Spleen (tissue), 11 donors: ENCODE measurements around the gene NEK3. TPM values are rescaled to one million over a fixed set of nuclear protein-coding genes. Genes with fewer than 3 reads are reported as not detected.
A peak's percentile ranks its signal among the peaks of the same experiment; 100 is the strongest.
"Not testable (repeated sequence)": the region's sequence is repeated elsewhere in the genome, so short reads cannot be mapped to it uniquely, and the experiment has no call there.

Source experiments
- DNase-seq: peaks from one replicate; pipeline ENCODE4 v3.0.0-alpha.2; 2020
- H3K27ac ChIP-seq, 8 donors: fragments of 200-600 bp; sonication (generic) in 7 of 8; 1 replicate in 4 of 8; 2 replicates in 4 of 8; pipeline versions ENCODE4 v1.5.0 to v1.8.0; 2016 to 2021; ENCODE audit warnings: inconsistent platforms in 4 of 8, mild to moderate bottlenecking in 4 of 8, moderate library complexity in 1 of 8
- H3K27me3 ChIP-seq, 7 donors: fragments of 200-600 bp; sonication (generic) in 6 of 7; replicated peaks in 1 of 7; 1 replicate in 4 of 7; 2 replicates in 3 of 7; pipeline versions ENCODE4 v1.5.0 to v1.8.0; 2016 to 2021; ENCODE audit warnings: inconsistent platforms in 3 of 7, mild to moderate bottlenecking in 1 of 7
- H3K36me3 ChIP-seq, 6 donors: fragments of 200-600 bp; sonication (generic) in 5 of 6; 1 replicate in 4 of 6; 2 replicates in 2 of 6; pipeline versions ENCODE4 v1.5.0 to v1.8.0; 2016 to 2021; ENCODE audit warnings: inconsistent platforms in 2 of 6
- H3K4me1 ChIP-seq, 6 donors: fragments of 200-600 bp; sonication (generic) in 5 of 6; 1 replicate in 3 of 6; 2 replicates in 3 of 6; pipeline versions ENCODE4 v1.5.0 to v1.8.0; 2016 to 2021; ENCODE audit warnings: inconsistent platforms in 3 of 6
- H3K4me3 ChIP-seq, 8 donors: fragments of 200-600 bp; sonication (generic) in 7 of 8; 1 replicate in 4 of 8; 2 replicates in 4 of 8; pipeline versions ENCODE4 v1.5.0 to v1.8.0; 2016 to 2021; ENCODE audit warnings: inconsistent platforms in 4 of 8, mild to moderate bottlenecking in 4 of 8, moderate library complexity in 2 of 8
- H3K9me3 ChIP-seq, 8 donors: fragments of 200-600 bp; sonication (generic) in 7 of 8; 1 replicate in 4 of 8; 2 replicates in 4 of 8; pipeline versions ENCODE4 v1.5.0 to v1.8.0; 2016 to 2021; ENCODE audit warnings: inconsistent platforms in 4 of 8
- POLR2A ChIP-seq, 3 donors: fragments of 450-650 bp; IDR thresholded peaks; one replicate each; pipeline ENCODE4 v1.5.1; 2017; ENCODE audit warnings: antibody characterized with exemption in 3 of 3, mild to moderate bottlenecking in 1 of 3
- POLR2AphosphoS5 ChIP-seq, 3 donors: sonication (generic); formaldehyde crosslinking; IDR thresholded peaks; one replicate each; pipeline ENCODE4 v1.5.1; 2017; ENCODE audit warnings: antibody characterized with exemption in 3 of 3
- WGBS, 5 donors: extraction: QIAGEN DNeasy Blood & Tissue Kit in 3 of 5; methylation state at CpG; one replicate each; pipeline versions ENCODE4 v1.1.5 to v1.1.7; 2013 to 2018; 5-methylcytosine and 5-hydroxymethylcytosine counted together
- intact Hi-C: fragments of 100-400 bp; cut with DNase I; formaldehyde crosslinking; loops from one replicate; pipeline ENCODE4 v1.15.0; 2023; ENCODE audit warnings: low total_unique reads
- polyA plus RNA-seq, 3 donors: library from polyadenylated mRNA; stranded (reverse); fragments of 200-250 nt; gene quantifications; one replicate each; pipeline ENCODE4 v1.2.1, GENCODE V29; 2013
- total RNA-seq, 7 donors: library from RNA; depleted of rRNA in 3 of 7; stranded (reverse); fragments of >200 nt in 3 of 7; fragmentation: NEBNext Ultra II Directional in 4 of 7; extraction: Animal tissue kit (Norgen Biotek cat#: 25700) in 4 of 7; gene quantifications; one replicate each; pipeline versions ENCODE4 v1.1.0 to v1.2.1, GENCODE V29; 2016 to 2021
- TF ChIP-seq, protein P1 (sequence below), 11 experiments: fragments of 200-600 bp in 7 of 11; fragments of 450-650 bp in 4 of 11; sonication (generic) in 4 of 11; IDR thresholded peaks in 8 of 11; conservative IDR thresholded peaks in 3 of 11; 1 replicate in 7 of 11; 2 replicates in 4 of 11; pipeline versions ENCODE4 v1.4.0 to v1.8.0; 2016 to 2021; ENCODE audit warnings: antibody characterized with exemption in 11 of 11, inconsistent platforms in 4 of 11, mild to moderate bottlenecking in 1 of 11
- donor health status: healthy with polysubstance abuse.
- donor health status: DM: no; HTN: no; CAD: no; lungs with moderate emphysema.
- donor health status: DM: no; HTN: no; CAD: no.
- donor health status: Bipolar disorder and iron deficiency.
- donor health status: healthy.
- donor health status: DM: no; HTN: no; CAD: no.
- donor health status: DM: yes; HTN: yes; CAD: no.

The NEK3 gene
- total and polyA plus RNA-seq, 10 donors: 6.7 to 41.4 (median 12.6) TPM

DNA sequence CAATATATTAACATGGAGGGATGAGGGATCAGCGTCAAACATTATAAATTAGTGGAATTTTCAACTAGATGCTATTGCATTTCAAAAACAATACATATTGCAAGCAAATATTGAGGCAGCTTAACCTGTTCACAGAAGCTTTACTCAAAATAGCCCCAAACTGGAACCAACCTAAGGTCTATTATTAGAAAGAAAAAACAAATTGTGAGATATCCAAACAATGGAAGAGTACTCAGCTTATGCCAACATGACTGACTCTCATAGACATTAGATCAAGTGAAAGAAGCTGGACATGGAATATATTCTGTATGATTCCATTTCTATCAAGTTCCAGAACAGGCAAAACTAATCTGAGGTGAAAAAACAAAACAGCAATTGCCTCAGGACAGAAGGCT lies 27.6 kb upstream of the NEK3 start:
- H3K36me3 ChIP-seq: peaks cover 0 to 84% (median 38%) of the 10 kb centered on the region in 6 donors
- WGBS, 5 donors: 96 to 100% (median 100%) methylated on average over 1 of the region's 1 CpG
- TF ChIP-seq POLR2A (IDR thresholded peaks at IDR 0.05): no peak
- no peak for TF ChIP-seq POLR2AphosphoS5 (IDR thresholded peaks at IDR 0.05)
- TF ChIP-seq, protein P1, sequence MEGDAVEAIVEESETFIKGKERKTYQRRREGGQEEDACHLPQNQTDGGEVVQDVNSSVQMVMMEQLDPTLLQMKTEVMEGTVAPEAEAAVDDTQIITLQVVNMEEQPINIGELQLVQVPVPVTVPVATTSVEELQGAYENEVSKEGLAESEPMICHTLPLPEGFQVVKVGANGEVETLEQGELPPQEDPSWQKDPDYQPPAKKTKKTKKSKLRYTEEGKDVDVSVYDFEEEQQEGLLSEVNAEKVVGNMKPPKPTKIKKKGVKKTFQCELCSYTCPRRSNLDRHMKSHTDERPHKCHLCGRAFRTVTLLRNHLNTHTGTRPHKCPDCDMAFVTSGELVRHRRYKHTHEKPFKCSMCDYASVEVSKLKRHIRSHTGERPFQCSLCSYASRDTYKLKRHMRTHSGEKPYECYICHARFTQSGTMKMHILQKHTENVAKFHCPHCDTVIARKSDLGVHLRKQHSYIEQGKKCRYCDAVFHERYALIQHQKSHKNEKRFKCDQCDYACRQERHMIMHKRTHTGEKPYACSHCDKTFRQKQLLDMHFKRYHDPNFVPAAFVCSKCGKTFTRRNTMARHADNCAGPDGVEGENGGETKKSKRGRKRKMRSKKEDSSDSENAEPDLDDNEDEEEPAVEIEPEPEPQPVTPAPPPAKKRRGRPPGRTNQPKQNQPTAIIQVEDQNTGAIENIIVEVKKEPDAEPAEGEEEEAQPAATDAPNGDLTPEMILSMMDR (IDR thresholded peaks at IDR 0.05 in 8 of 11, conservative IDR thresholded peaks at IDR 0.05 in 3 of 11): no peak

DNA sequence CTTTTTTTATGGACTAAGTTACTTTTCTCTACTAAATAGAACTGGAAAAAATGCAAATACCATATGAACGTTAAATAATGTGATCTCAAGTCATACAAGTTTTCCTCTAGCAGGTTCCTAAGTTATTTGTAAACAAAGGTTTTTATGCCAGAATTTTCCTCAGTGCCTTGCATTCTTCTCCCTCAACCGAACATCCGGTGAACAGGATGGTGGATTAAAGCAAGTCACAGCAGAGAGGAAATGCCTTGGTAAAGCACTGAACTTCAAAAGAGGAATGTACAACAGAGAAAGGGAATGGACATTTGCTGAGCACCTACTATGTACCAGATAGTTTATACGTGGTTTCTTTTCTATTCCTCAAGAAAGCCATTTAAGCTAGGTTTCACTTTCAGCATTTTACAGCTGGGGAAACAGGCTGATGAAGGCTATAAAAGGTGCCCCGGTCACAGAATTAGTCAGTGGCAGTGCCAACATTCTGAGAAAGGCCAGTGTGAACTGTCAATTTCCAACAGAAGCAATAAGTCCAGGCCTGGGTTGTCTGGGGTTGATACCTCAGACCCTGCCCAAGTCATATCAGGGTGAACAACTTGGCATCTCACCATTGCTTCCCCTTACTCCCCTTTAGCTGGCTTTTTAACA lies 22.0 kb upstream of the NEK3 start:
- H3K9me3 ChIP-seq, H3K27me3 ChIP-seq, H3K4me3 ChIP-seq, DNase-seq, intact Hi-C loops, H3K4me1 ChIP-seq: not testable (repeated sequence)
- 38 to 52% (median 44%) methylated on average over 5 of the region's 5 CpGs for WGBS, 5 donors
- Histone ChIP-seq H3K36me3 (peaks cover 0 to 100% (median 51%) of the 10 kb centered on the region in 6 donors), H3K27ac (peak overlapping the region in 3 of 8 donors; percentile 40 to 53 (median 44))

More for the DNA sequence above, 27.6 kb upstream of the NEK3 start:
- no peak for DNase-seq
- no peak overlapping the region for H3K27ac ChIP-seq
- peaks cover 0 to 42% (median 8%) of the 10 kb centered on the region in 6 donors for H3K4me1 ChIP-seq
- H3K27me3 ChIP-seq: no peaks in the 10 kb centered on the region
- intact Hi-C loops: no loop called here
- H3K9me3 ChIP-seq: no peaks in the 10 kb centered on the region
- H3K4me3 ChIP-seq: no peak overlapping the region

GRCh38 chr13:52179925-52180324 lies 20.5 kb upstream of the NEK3 start:
- Histone ChIP-seq H3K4me1 (peaks cover 0 to 8% (median 0%) of the 10 kb centered on the region in 6 donors), H3K9me3 (no peaks in the 10 kb centered on the region), H3K4me3 (no peak overlapping the region), H3K27ac (no peak overlapping the region), H3K36me3 (peaks cover 0 to 100% (median 51%) of the 10 kb centered on the region in 6 donors), H3K27me3 (no peaks in the 10 kb centered on the region)
- WGBS, 5 donors: 83 to 90% (median 88%) methylated on average over 2 of the region's 2 CpGs
- TF ChIP-seq, protein P1 (IDR thresholded peaks at IDR 0.05 in 8 of 11, conservative IDR thresholded peaks at IDR 0.05 in 3 of 11): no peak
- TF ChIP-seq POLR2A (IDR thresholded peaks at IDR 0.05): no peak
- TF ChIP-seq POLR2AphosphoS5 (IDR thresholded peaks at IDR 0.05): no peak
- no peak for DNase-seq
- intact Hi-C loops: no loop called here

- intact Hi-C loops: no loop called here
- Histone ChIP-seq H3K27ac (no peak overlapping the region), H3K4me3 (no peak overlapping the region), H3K27me3 (no peaks in the 10 kb centered on the region), H3K4me1 (peaks cover 0 to 16% (median 0%) of the 10 kb centered on the region in 6 donors), H3K9me3 (no peaks in the 10 kb centered on the region), H3K36me3 (peaks cover 0 to 100% (median 35%) of the 10 kb centered on the region in 6 donors)
- no peak for DNase-seq
- TF ChIP-seq POLR2AphosphoS5 (IDR thresholded peaks at IDR 0.05) (no peak), POLR2A (IDR thresholded peaks at IDR 0.05) (no peak)
- TF ChIP-seq, protein P1 (IDR thresholded peaks at IDR 0.05 in 8 of 11, conservative IDR thresholded peaks at IDR 0.05 in 3 of 11): no peak
- WGBS, 5 donors: 81 to 88% (median 85%) methylated on average over 2 of the region's 2 CpGs
Observed at GRCh38 chr13:52177276-52177675, 17.9 kb upstream of the NEK3 start.

DNA sequence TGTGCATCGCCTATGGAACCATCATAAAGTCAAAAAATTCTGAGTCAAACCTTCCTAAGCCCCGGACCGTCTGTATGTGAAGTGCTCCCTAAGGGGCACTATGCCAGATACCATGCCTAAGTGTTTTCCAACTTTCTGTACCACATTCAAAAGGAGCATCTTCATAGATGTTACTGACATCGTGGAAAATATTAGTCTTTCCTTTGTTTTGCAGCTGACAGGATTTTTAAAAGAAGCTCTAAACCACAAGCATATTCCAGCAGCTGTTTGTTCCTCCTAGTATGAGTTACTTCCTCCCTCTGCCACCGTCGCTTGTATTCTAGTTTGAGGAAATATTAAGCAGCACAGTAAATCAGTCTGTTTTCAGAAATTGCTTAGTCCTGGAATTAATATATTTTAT lies 14.6 kb upstream of the NEK3 start:
- H3K27me3 ChIP-seq, H3K9me3 ChIP-seq, intact Hi-C loops, H3K4me3 ChIP-seq, DNase-seq, H3K4me1 ChIP-seq, H3K27ac ChIP-seq: not testable (repeated sequence)
- 44 to 57% (median 49%) methylated on average over 6 of the region's 6 CpGs for WGBS, 5 donors
- H3K36me3 ChIP-seq: peaks cover 0 to 100% (median 51%) of the 10 kb centered on the region in 6 donors
